K562 (cell line): ENCODE measurements around the gene CTDSPL2. TPM values are rescaled to one million over a fixed set of nuclear protein-coding genes. Genes with fewer than 3 reads are reported as not detected.

Source experiments
- BHLHE40 ChIP-seq: IDR thresholded peaks from 2 replicates; pipeline ENCODE4 v1.6.1; 2011; ENCODE audit warnings: low read length, improper control_type of control experiment
- DPF2 ChIP-seq: fragments of 450-650 bp; IDR thresholded peaks from 2 replicates; pipeline ENCODE4 v1.6.1; 2016
- GABPB1 ChIP-seq: sonication (generic); formaldehyde crosslinking; IDR thresholded peaks from 2 replicates; pipeline ENCODE4 v1.8.0; 2022; ENCODE audit warnings: mild to moderate bottlenecking, missing genetic modification reagents
- GATA2 ChIP-seq: sonication (generic); formaldehyde crosslinking; IDR thresholded peaks from 2 replicates; pipeline ENCODE4 v1.4.0; 2020; ENCODE audit warnings: mild to moderate bottlenecking, missing genetic modification reagents
- MCM2 ChIP-seq: fragments of 450-650 bp; IDR thresholded peaks from 2 replicates; pipeline ENCODE4 v1.6.1; 2017; ENCODE audit warnings: low read depth, mild to moderate bottlenecking
- MEF2A ChIP-seq: IDR thresholded peaks from 2 replicates; pipeline ENCODE4 v1.6.1; 2011; ENCODE audit warnings: low read depth, mild to moderate bottlenecking, low read length, moderate library complexity; ENCODE audit not compliant: control insufficient read depth
- MEF2D ChIP-seq: conservative IDR thresholded peaks from 2 replicates; pipeline ENCODE4 v1.6.1; 2016; ENCODE audit warnings: low read depth, missing genetic modification characterization, missing compliant biosample characterization
- MEIS2 ChIP-seq: fragments of 450-650 bp; IDR thresholded peaks from 2 replicates; pipeline ENCODE4 v1.6.1; 2014; ENCODE audit warnings: mild to moderate bottlenecking; ENCODE audit not compliant: partially characterized antibody
- NR3C1 ChIP-seq: sonication (generic); formaldehyde crosslinking; IDR thresholded peaks from 2 replicates; pipeline ENCODE4 v1.8.1; 2022; ENCODE audit warnings: missing genetic modification reagents
- RHOXF2B ChIP-seq: fragments of 250-450 bp; sonication (Bioruptor Pico); conservative IDR thresholded peaks from 2 replicates; pipeline ENCODE4 v1.5.1; 2021
- SAP30 ChIP-seq: fragments of 200-600 bp; sonication (generic); IDR thresholded peaks from 2 replicates; pipeline ENCODE4 v1.6.1; 2012; ENCODE audit warnings: borderline replicate concordance, low read depth, mild to moderate bottlenecking, moderate library complexity, low read length, control low read depth, inconsistent platforms; ENCODE audit not compliant: insufficient read depth, poor library complexity, severe bottlenecking
- SRSF7 ChIP-seq: fragments of 200-400 bp; formaldehyde crosslinking; optimal IDR thresholded peaks from 2 replicates; pipeline ENCODE3; 2017; ENCODE audit warnings: mild to moderate bottlenecking, low read depth, low read length
- STAT5A ChIP-seq: IDR thresholded peaks from 2 replicates; pipeline ENCODE4 v1.6.1; 2012; ENCODE audit warnings: low read length, inconsistent platforms, borderline replicate concordance
- THRAP3 ChIP-seq: fragments of 450-650 bp; IDR thresholded peaks from 2 replicates; pipeline ENCODE4 v1.6.1; 2016; ENCODE audit warnings: mild to moderate bottlenecking, inconsistent platforms, borderline replicate concordance
- TRIM25 ChIP-seq: fragments of 450-650 bp; IDR thresholded peaks from 2 replicates; pipeline ENCODE4 v1.7.0; 2016; ENCODE audit warnings: borderline replicate concordance
- ZBTB17 ChIP-seq: fragments of 450-650 bp; formaldehyde crosslinking; IDR thresholded peaks from 2 replicates; pipeline ENCODE4 v1.4.0; 2020; ENCODE audit warnings: mild to moderate bottlenecking
- ZNF592 ChIP-seq: fragments of 450-650 bp; IDR thresholded peaks from 2 replicates; pipeline ENCODE4 v1.6.1; 2017; ENCODE audit warnings: antibody characterized with exemption, mild to moderate bottlenecking
- polyA plus RNA-seq, 8 experiments: library from polyadenylated mRNA; depleted of rRNA in 4 of 8; stranded (reverse) in 5 of 8; unstranded in 3 of 8; fragments of >200 nt; fragmentation: Nextera tagmentation in 2 of 8; fragmentation: Illumina TruSeq in 1 of 8; extraction: Ambion mirVana in 2 of 8; extraction: Trizol in 1 of 8; gene quantifications; 2 replicates each; pipeline versions ENCODE4 v1.2.1 to v1.2.3, GENCODE V29; 2011 to 2014; ENCODE audit warnings: inconsistent platforms in 1 of 8, missing spikeins in 1 of 8
- total RNA-seq, 7 experiments: library from RNA; depleted of rRNA in 6 of 7; stranded (reverse); fragments of >200 nt in 6 of 7; fragmentation: Illumina TruSeq in 2 of 7; extraction: Trizol in 2 of 7; gene quantifications; 2 replicates each; pipeline versions ENCODE4 v1.2.1 to v1.2.3, GENCODE V29; 2011 to 2021; ENCODE audit warnings: low replicate concordance in 1 of 7
- TF ChIP-seq, protein P1 (sequence below): sonication (generic); formaldehyde crosslinking; IDR thresholded peaks from 2 replicates; pipeline ENCODE4 v1.8.0; 2022; ENCODE audit warnings: mild to moderate bottlenecking, missing genetic modification reagents
- TF ChIP-seq, protein P2 (sequence below): sonication (generic); formaldehyde crosslinking; IDR thresholded peaks from 2 replicates; pipeline ENCODE4 v1.8.1; 2023; ENCODE audit warnings: mild to moderate bottlenecking, missing genetic modification reagents

The CTDSPL2 gene
- total and polyA plus RNA-seq, 9 of the 15 experiments (the other 6 are each of a cell fraction or from before 2014, with no cell fraction given): 16.8 to 79.0 (median 53.1) TPM

DNA sequence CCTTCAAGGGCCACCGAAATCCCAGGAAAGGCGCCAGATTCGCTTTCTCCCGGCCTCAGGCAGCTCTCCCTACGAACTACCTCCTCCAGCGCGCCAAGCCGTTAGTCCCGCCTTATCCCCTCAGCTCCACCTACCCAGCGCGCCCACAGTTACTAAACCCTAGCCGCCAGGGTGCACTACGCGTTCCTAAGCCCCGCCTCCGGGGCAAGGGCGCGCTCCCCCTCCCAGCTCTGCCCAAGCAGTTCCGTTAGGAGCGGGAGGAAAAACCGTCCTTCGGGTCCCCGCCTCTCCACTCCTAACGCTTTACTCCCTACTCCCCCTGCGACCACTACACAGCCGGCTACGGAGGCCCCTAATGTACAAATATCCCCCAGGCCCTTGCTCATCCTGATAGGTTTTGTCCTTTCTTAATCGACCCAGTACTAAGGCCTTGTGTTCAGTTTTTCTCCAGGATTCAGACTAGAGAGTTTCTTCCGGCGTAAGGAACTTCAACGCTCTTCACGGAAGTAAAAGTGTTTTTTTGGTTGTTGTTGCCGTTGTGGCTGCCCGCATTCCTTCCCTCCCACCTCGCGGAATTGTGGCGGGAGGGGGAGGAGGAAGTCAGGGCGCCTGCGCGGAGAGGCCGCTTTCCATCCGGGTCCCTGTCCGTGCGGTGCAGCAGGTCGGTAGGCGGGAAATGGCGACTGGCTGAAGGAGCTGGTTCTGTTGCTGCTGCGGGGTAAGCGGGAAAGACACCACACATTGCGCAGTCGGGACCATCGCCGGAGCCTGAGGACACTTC, at the start of gene CTDSPL2 (continued):
- TF ChIP-seq STAT5A (no peak), THRAP3 (peak; percentile 64; the same call in 1 of the 2 replicates), BHLHE40 (0 out of 2 replicates have a peak, but pooled peaks have one; percentile 6), MEF2D (tag) (no peak), RHOXF2B (CRISPR knock-in tag) (no peak), MEF2A (no peak), GABPB1 (CRISPR knock-in tag) (no peak), DPF2 (peak; percentile 74), TRIM25 (no peak; the same call in 1 of the 2 replicates), MCM2 (no peak), ZNF592 (peak; percentile 58; the same call in 1 of the 2 replicates), GATA2 (CRISPR knock-in tag) (no peak), NR3C1 (CRISPR knock-in tag) (no peak), SAP30 (peak; percentile 73), MEIS2 (peak; percentile 59), SRSF7 (no peak), ZBTB17 (no peak; the same call in 1 of the 2 replicates)
- TF ChIP-seq, protein P1, sequence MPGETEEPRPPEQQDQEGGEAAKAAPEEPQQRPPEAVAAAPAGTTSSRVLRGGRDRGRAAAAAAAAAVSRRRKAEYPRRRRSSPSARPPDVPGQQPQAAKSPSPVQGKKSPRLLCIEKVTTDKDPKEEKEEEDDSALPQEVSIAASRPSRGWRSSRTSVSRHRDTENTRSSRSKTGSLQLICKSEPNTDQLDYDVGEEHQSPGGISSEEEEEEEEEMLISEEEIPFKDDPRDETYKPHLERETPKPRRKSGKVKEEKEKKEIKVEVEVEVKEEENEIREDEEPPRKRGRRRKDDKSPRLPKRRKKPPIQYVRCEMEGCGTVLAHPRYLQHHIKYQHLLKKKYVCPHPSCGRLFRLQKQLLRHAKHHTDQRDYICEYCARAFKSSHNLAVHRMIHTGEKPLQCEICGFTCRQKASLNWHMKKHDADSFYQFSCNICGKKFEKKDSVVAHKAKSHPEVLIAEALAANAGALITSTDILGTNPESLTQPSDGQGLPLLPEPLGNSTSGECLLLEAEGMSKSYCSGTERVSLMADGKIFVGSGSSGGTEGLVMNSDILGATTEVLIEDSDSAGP (CRISPR knock-in tag): no peak
- TF ChIP-seq, protein P2, sequence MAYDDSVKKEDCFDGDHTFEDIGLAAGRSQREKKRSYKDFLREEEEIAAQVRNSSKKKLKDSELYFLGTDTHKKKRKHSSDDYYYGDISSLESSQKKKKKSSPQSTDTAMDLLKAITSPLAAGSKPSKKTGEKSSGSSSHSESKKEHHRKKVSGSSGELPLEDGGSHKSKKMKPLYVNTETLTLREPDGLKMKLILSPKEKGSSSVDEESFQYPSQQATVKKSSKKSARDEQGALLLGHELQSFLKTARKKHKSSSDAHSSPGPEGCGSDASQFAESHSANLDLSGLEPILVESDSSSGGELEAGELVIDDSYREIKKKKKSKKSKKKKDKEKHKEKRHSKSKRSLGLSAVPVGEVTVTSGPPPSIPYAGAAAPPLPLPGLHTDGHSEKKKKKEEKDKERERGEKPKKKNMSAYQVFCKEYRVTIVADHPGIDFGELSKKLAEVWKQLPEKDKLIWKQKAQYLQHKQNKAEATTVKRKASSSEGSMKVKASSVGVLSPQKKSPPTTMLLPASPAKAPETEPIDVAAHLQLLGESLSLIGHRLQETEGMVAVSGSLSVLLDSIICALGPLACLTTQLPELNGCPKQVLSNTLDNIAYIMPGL (CRISPR knock-in tag): peak; percentile 51; the same call in 1 of the 2 replicates
